SK-N-SH (cell line): Measurements from ENCODE around the gene LARP1B. TPM values are rescaled to one million over a fixed set of nuclear protein-coding genes. Genes with fewer than 3 reads are reported as not detected.

Experiments used
- CTCF ChIA-PET: fragments of 300-600, 350-600 bp; formaldehyde crosslinking; extraction: SDS; loops from one replicate; lab custom pipeline; 2021; lab: Yijun Ruan, JAX
- POLR2A ChIA-PET: fragments of 350-600 bp; sonication (Branson Sonifier 250); formaldehyde crosslinking; extraction: SDS; loops from one replicate; lab custom pipeline; 2020; ENCODE audit warnings: antibody characterized with exemption, inconsistent platforms; lab: Yijun Ruan, JAX
- DNase-seq: peaks from one replicate; pipeline ENCODE4 v3.0.0; 2012
- H2AFZ ChIP-seq: fragments of 200-600 bp; sonication (generic); 2 replicates; pipeline ENCODE4 v1.8.1; 2016; ENCODE audit warnings: antibody characterized with exemption, mild to moderate bottlenecking, low read depth
- H3F3A ChIP-seq: fragments of 200-600 bp; sonication (generic); replicated peaks from 2 replicates; pipeline ENCODE3; 2016; ENCODE audit warnings: antibody characterized with exemption, mild to moderate bottlenecking; ENCODE audit not compliant: insufficient read depth
- H3K27ac ChIP-seq, 2 experiments: fragments of 200-500 bp in 1 of 2; fragments of 200-600 bp in 1 of 2; sonication (Bioruptor generic) in 1 of 2; sonication (generic), shearing (Covaris generic) in 1 of 2; 2 replicates each; pipeline versions ENCODE4 v1.5.1 to v1.6.1; 2014 to 2016; ENCODE audit warnings: low read depth in 2 of 2, inconsistent platforms in 1 of 2, low read length in 1 of 2, mild to moderate bottlenecking in 1 of 2, mixed read lengths in 1 of 2
- H3K27me3 ChIP-seq: fragments of 200-600 bp; sonication (generic), shearing (Covaris generic); 2 replicates; pipeline ENCODE4 v1.6.1; 2016; ENCODE audit warnings: mixed run types; ENCODE audit not compliant: insufficient read depth
- H3K36me3 ChIP-seq, 2 experiments: fragments of 200-500 bp in 1 of 2; fragments of 200-600 bp in 1 of 2; sonication (Bioruptor generic) in 1 of 2; sonication (generic) in 1 of 2; replicated peaks in 1 of 2; 2 replicates each; pipeline versions ENCODE3 to v1.5.1; 2014 to 2016; ENCODE audit warnings: low read length in 1 of 2, mild to moderate bottlenecking in 1 of 2; ENCODE audit not compliant: insufficient read depth in 2 of 2, control insufficient read depth in 1 of 2
- H3K4me1 ChIP-seq, 2 experiments: fragments of 200-500 bp in 1 of 2; fragments of 200-600 bp in 1 of 2; sonication (Bioruptor generic) in 1 of 2; sonication (generic), shearing (Covaris generic) in 1 of 2; 2 replicates each; pipeline versions ENCODE4 v1.5.1 to v1.6.1; 2014 to 2016; ENCODE audit warnings: low read depth in 1 of 2, low read length in 1 of 2, mixed run types in 1 of 2; ENCODE audit not compliant: insufficient read depth in 2 of 2, control insufficient read depth in 1 of 2
- H3K4me2 ChIP-seq: fragments of 200-600 bp; sonication (generic), shearing (Covaris generic); 2 replicates; pipeline ENCODE4 v1.6.1; 2017; ENCODE audit warnings: mixed run types
- H3K4me3 ChIP-seq, 2 experiments: fragments of 200-500 bp in 1 of 2; fragments of 200-600 bp in 1 of 2; sonication (Bioruptor generic) in 1 of 2; sonication (generic), shearing (Covaris generic) in 1 of 2; 2 replicates each; pipeline versions ENCODE4 v1.5.1 to v1.8.1; 2014 to 2016; ENCODE audit warnings: low read depth in 2 of 2, inconsistent platforms in 1 of 2, low read length in 1 of 2, mild to moderate bottlenecking in 1 of 2, mixed read lengths in 1 of 2, moderate library complexity in 1 of 2
- H3K79me2 ChIP-seq: fragments of 200-600 bp; sonication (generic); 2 replicates; pipeline ENCODE4 v1.8.1; 2017; ENCODE audit warnings: mild to moderate bottlenecking; ENCODE audit not compliant: insufficient read depth
- H3K9ac ChIP-seq: fragments of 200-600 bp; sonication (generic); 2 replicates; pipeline ENCODE4 v1.6.1; 2017; ENCODE audit warnings: mixed run types
- H3K9me2 ChIP-seq: fragments of 200-600 bp; sonication (generic); 2 replicates; pipeline ENCODE4 v1.6.1; 2017; ENCODE audit warnings: mixed run types
- H3K9me3 ChIP-seq: fragments of 200-600 bp; sonication (generic); 2 replicates; pipeline ENCODE4 v1.6.1; 2017; ENCODE audit warnings: mixed run types, mild to moderate bottlenecking, moderate library complexity
- H4K20me1 ChIP-seq: fragments of 200-600 bp; sonication (generic); 2 replicates; pipeline ENCODE4 v1.6.1; 2017; ENCODE audit warnings: mild to moderate bottlenecking, mixed run types; ENCODE audit not compliant: insufficient read depth
- ELF1 ChIP-seq: IDR thresholded peaks from 2 replicates; pipeline ENCODE4 v1.4.0; 2012
- GATA2 ChIP-seq: sonication (generic); formaldehyde crosslinking; IDR thresholded peaks from 2 replicates; pipeline ENCODE4 v1.5.0; 2020; ENCODE audit warnings: mild to moderate bottlenecking, missing genetic modification reagents
- RFX5 ChIP-seq: IDR thresholded peaks from 2 replicates; pipeline ENCODE4 v1.6.1; 2012; ENCODE audit warnings: mild to moderate bottlenecking, improper control_type of control experiment, low read length
- TAF1 ChIP-seq: IDR thresholded peaks from 2 replicates; pipeline ENCODE4 v1.6.1; 2012; ENCODE audit warnings: low read depth, mild to moderate bottlenecking, low read length, moderate library complexity, borderline replicate concordance
- YY1 ChIP-seq: IDR thresholded peaks from 2 replicates; pipeline ENCODE4 v1.4.0; 2012; ENCODE audit warnings: low read depth, mild to moderate bottlenecking
- WGBS: methylation state at CpG from one replicate; pipeline ENCODE4 v1.1.6; 2017; ENCODE audit warnings: low lambda C conversion rate; 5-methylcytosine and 5-hydroxymethylcytosine counted together
- polyA plus RNA-seq, 3 experiments: library from polyadenylated mRNA; depleted of rRNA; stranded (reverse); fragments of >200 nt; gene quantifications; 2 replicates each; pipeline ENCODE4 v1.2.3, GENCODE V29; 2012
- TF ChIP-seq, protein P1 (sequence below): fragments of 150-350 bp; IDR thresholded peaks from 2 replicates; pipeline ENCODE4 v1.6.1; 2016; ENCODE audit warnings: mild to moderate bottlenecking, low read depth, low read length
- TF ChIP-seq, protein P2 (sequence below): IDR thresholded peaks from 2 replicates; pipeline ENCODE4; 2012
- TF ChIP-seq, protein P3 (sequence below): fragments of 200-600 bp; sonication (generic); IDR thresholded peaks from 2 replicates; pipeline ENCODE4 v1.6.1; 2017; ENCODE audit warnings: antibody characterized with exemption, mild to moderate bottlenecking, moderate library complexity

LARP1B gene
- polyA plus RNA-seq, 1 of the 3 experiments (the other 2 are of a cell fraction): 4.8 TPM

DNA sequence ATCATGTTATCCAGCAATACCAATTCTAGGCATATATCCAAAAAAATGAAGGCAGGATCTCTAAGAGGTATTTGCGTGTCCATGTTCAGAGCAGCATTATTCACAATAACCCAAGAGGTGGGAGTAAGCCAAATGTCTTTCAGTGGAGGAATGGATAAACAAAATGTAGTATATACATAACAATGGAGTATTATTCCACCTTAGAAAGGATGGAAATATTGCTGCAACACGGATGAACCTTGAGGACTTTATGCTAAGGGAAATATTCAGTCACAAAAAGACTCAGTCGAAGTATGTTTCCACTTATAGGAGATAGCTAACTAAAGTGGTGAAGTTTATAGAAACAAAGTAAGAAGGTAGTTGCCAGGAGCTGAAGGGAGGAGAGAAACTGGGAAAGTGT lies 74.3 kb downstream of the LARP1B start:
- CTCF ChIA-PET: no interaction called here
- Histone ChIP-seq H3K9me2 (no peaks in the 10 kb centered on the region), H2AFZ (no peak overlapping the region), H3K27ac (no peak overlapping the region), H3F3A (peaks cover 4% of the 10 kb centered on the region), H3K4me1 (no peaks in the 10 kb centered on the region), H3K4me2 (no peak overlapping the region), H3K36me3 (peaks cover 0 to 19% of the 10 kb centered on the region in 2 experiments), H3K27me3 (no peaks in the 10 kb centered on the region), H3K9ac (no peak overlapping the region), H4K20me1 (no peaks in the 10 kb centered on the region)
- POLR2A ChIA-PET: no interaction called here
- DNase-seq: no peak
- TF ChIP-seq, protein P1, sequence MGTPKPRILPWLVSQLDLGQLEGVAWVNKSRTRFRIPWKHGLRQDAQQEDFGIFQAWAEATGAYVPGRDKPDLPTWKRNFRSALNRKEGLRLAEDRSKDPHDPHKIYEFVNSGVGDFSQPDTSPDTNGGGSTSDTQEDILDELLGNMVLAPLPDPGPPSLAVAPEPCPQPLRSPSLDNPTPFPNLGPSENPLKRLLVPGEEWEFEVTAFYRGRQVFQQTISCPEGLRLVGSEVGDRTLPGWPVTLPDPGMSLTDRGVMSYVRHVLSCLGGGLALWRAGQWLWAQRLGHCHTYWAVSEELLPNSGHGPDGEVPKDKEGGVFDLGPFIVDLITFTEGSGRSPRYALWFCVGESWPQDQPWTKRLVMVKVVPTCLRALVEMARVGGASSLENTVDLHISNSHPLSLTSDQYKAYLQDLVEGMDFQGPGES: no peak
- TF ChIP-seq, protein P2, sequence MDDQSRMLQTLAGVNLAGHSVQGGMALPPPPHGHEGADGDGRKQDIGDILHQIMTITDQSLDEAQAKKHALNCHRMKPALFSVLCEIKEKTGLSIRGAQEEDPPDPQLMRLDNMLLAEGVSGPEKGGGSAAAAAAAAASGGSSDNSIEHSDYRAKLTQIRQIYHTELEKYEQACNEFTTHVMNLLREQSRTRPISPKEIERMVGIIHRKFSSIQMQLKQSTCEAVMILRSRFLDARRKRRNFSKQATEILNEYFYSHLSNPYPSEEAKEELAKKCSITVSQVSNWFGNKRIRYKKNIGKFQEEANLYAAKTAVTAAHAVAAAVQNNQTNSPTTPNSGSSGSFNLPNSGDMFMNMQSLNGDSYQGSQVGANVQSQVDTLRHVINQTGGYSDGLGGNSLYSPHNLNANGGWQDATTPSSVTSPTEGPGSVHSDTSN: no peak
- TF ChIP-seq, all 33 proteins: peak for 0
- no peaks in the 10 kb centered on the region for H3K9me3 ChIP-seq
- H3K4me3 ChIP-seq: no peak overlapping the region
- no peaks in the 10 kb centered on the region for H3K79me2 ChIP-seq
- WGBS: 95% methylated on average over 3 of the region's 3 CpGs

DNA sequence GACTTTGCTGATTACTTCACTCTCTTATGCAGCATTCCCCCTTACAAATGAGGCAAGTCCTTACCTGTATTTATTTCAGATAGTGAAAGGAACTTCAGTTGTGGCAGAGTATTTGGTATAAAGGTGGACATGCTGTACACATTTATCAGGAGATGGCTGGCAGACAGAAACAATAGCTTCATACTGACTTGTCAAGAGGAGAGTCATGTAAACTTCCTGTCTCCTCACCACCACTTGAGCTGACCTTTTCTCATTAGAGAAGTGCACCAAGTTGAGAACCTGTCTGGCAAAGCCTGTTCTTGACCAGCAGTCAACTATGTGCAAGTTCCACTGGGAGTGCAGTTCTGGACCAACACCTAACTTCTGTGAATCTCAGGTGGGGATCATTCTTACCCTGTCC lies 80.8 kb downstream of the LARP1B start:
- Histone ChIP-seq H3K9me2 (no peaks in the 10 kb centered on the region), H2AFZ (no peak overlapping the region), H3K4me1 (no peaks in the 10 kb centered on the region)
- TF ChIP-seq GATA2 (CRISPR knock-in tag): no peak
- TF ChIP-seq, protein P2: no peak
- TF ChIP-seq RFX5: no peak
- TF ChIP-seq, protein P3, sequence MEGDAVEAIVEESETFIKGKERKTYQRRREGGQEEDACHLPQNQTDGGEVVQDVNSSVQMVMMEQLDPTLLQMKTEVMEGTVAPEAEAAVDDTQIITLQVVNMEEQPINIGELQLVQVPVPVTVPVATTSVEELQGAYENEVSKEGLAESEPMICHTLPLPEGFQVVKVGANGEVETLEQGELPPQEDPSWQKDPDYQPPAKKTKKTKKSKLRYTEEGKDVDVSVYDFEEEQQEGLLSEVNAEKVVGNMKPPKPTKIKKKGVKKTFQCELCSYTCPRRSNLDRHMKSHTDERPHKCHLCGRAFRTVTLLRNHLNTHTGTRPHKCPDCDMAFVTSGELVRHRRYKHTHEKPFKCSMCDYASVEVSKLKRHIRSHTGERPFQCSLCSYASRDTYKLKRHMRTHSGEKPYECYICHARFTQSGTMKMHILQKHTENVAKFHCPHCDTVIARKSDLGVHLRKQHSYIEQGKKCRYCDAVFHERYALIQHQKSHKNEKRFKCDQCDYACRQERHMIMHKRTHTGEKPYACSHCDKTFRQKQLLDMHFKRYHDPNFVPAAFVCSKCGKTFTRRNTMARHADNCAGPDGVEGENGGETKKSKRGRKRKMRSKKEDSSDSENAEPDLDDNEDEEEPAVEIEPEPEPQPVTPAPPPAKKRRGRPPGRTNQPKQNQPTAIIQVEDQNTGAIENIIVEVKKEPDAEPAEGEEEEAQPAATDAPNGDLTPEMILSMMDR: no peak
- TF ChIP-seq TAF1: no peak
- TF ChIP-seq ELF1: no peak
- no peak for TF ChIP-seq YY1
- TF ChIP-seq, all 33 proteins: peak for 0
- Histone ChIP-seq H3K9ac (no peak overlapping the region), H4K20me1 (no peaks in the 10 kb centered on the region), H3K79me2 (no peaks in the 10 kb centered on the region), H3F3A (no peaks in the 10 kb centered on the region), H3K9me3 (peaks cover 4% of the 10 kb centered on the region; the same call in 1 of the 2 replicates), H3K4me2 (no peak overlapping the region), H3K27me3 (no peaks in the 10 kb centered on the region), H3K4me3 (no peak overlapping the region), H3K36me3 (peaks cover 7 to 23% of the 10 kb centered on the region in 2 experiments), H3K27ac (no peak overlapping the region)
- ChIA-PET CTCF (interaction anchor here (0.5 kb wide), 1 partner anchor 30 kb away, joined by 3 read pairs; no protein-coding TSS in a partner anchor), POLR2A (no interaction called here)
- DNase-seq: no peak
